GM10248 (cell line): ENCODE results near the gene CCDC57.

Experiments
- CTCF ChIA-PET: fragments of 300-600 bp; sonication (Branson Sonifier 250); formaldehyde crosslinking; extraction: SDS; loops from one replicate; lab custom pipeline; 2021; ENCODE audit warnings: antibody characterized with exemption; lab: Yijun Ruan, JAX
- POLR2A ChIA-PET: fragments of 350-650 bp; sonication (Branson Sonifier 250); formaldehyde crosslinking; extraction: SDS; loops from one replicate; lab custom pipeline; 2020; ENCODE audit warnings: antibody characterized with exemption; lab: Yijun Ruan, JAX
- DNase-seq: peaks from one replicate; pipeline ENCODE4 v3.0.0; 2012; ENCODE audit errors: extremely low spot score
- CTCF ChIP-seq: IDR thresholded peaks from 2 replicates; pipeline ENCODE4 v1.5.1; 2012; ENCODE audit warnings: mild to moderate bottlenecking, low read depth; ENCODE audit errors: extremely low read depth, missing control alignments, control extremely low read depth

CCDC57 gene

GRCh38 chr17:82222816-82223215 lies 10.2 kb upstream of the CCDC57 start:
- TF ChIP-seq CTCF, result no peak

GRCh38 chr17:82221341-82221902 lies 8.8 kb upstream of the CCDC57 start:
- ChIA-PET POLR2A (interaction anchor here (0.8 kb wide), 1 partner anchor 8 kb away, joined by 3 read pairs; no protein-coding TSS in a partner anchor), CTCF (interaction anchor here (1.1 to 1.3 kb wide), 2 partner anchors 15 to 226 kb away, joined by 3 read pairs; no protein-coding TSS in a partner anchor)
- DNase-seq, result no peak
- TF ChIP-seq CTCF, result no peak

More at GRCh38 chr17:82222816-82223215, 10.2 kb upstream of the CCDC57 start:
- DNase-seq, result no peak
- ChIA-PET POLR2A (no interaction called here), CTCF (no interaction called here)

GRCh38 chr17:82219753-82220709 lies 7.4 kb upstream of the CCDC57 start:
- ChIA-PET CTCF (interaction anchor here (1.0 to 1.3 kb wide), 3 partner anchors 9 to 16 kb away, joined by 3 to 4 read pairs (median 3); partner anchors contain the start of gene SLC16A3), POLR2A (interaction anchor here (0.8 kb wide), 1 partner anchor 10 kb away, joined by 3 read pairs; no protein-coding TSS in a partner anchor)
- DNase-seq, result no peak
- no peak for TF ChIP-seq CTCF

GRCh38 chr17:82219083-82219482 lies 6.4 kb upstream of the CCDC57 start:
- CTCF ChIA-PET, result interaction anchor here (1.0 kb wide), 1 partner anchor 10 kb away, joined by 3 read pairs; the partner anchor contains the start of gene SLC16A3
- POLR2A ChIA-PET, result no interaction called here

GRCh38 chr17:82218349-82219075 lies 5.9 kb upstream of the CCDC57 start:
- POLR2A ChIA-PET, result no interaction called here
- no peak for DNase-seq
- CTCF ChIA-PET, result interaction anchor here (1.0 kb wide), 1 partner anchor 12 kb away, joined by 3 read pairs; no protein-coding TSS in a partner anchor
- TF ChIP-seq CTCF, result no peak

More at GRCh38 chr17:82219083-82219482, 6.4 kb upstream of the CCDC57 start:
- no peak for TF ChIP-seq CTCF
- DNase-seq, result no peak

GRCh38 chr17:82217530-82218204 lies 5.0 kb upstream of the CCDC57 start:
- no peak for DNase-seq
- POLR2A ChIA-PET, result no interaction called here
- CTCF ChIA-PET, result interaction anchor here (1.0 kb wide), 1 partner anchor 11 kb away, joined by 3 read pairs; no protein-coding TSS in a partner anchor
- TF ChIP-seq CTCF, result no peak
